NCI-H524 (cell line): ENCODE data around the gene NCL.
A peak's percentile ranks its signal among the peaks of the same experiment; 100 is the strongest.
"Not testable (repeated sequence)": the region's sequence is repeated elsewhere in the genome, so short reads cannot be mapped to it uniquely, and the experiment has no call there.

Source experiments
- DNase-seq, 2 experiments: peaks; one replicate each; lab custom pipeline; 2025; lab: John Stamatoyannopoulos, UW

Gene NCL

GRCh38 chr2:231467613-231468530 is 3.6 kb upstream of the NCL start:
- peak in 1 of 2 experiments; percentile 41 for DNase-seq

- no peak for DNase-seq
Observed at GRCh38 chr2:231467016-231467545, 2.8 kb upstream of the NCL start.

GRCh38 chr2:231464576-231465540 is 574 bp upstream of the NCL start:
- DNase-seq, result peak; percentile 93 to 96

- no peak for DNase-seq
Observed at GRCh38 chr2:231462729-231463465, 1.4 kb downstream of the NCL start.

- DNase-seq, result no peak
Observed at GRCh38 chr2:231461516-231461971, 2.7 kb downstream of the NCL start.

GRCh38 chr2:231460841-231461240 is 3.4 kb downstream of the NCL start:
- not testable (repeated sequence) for DNase-seq

GRCh38 chr2:231460073-231460835 is 4.0 kb downstream of the NCL start:
- no peak for DNase-seq

- DNase-seq, result no peak
Observed at GRCh38 chr2:231458368-231458767, 5.9 kb downstream of the NCL start.

GRCh38 chr2:231457101-231457500 is 7.2 kb downstream of the NCL start:
- DNase-seq, result no peak

- no peak for DNase-seq
Observed at GRCh38 chr2:231456295-231457004, 7.8 kb downstream of the NCL start.

- no peak for DNase-seq
Observed at GRCh38 chr2:231455890-231456289, 8.4 kb downstream of the NCL start.

GRCh38 chr2:231455222-231455621 is 9.1 kb downstream of the NCL start:
- DNase-seq, result no peak

GRCh38 chr2:231454361-231454791 is 9.9 kb downstream of the NCL start:
- DNase-seq, result no peak

- DNase-seq, result peak in 1 of 2 experiments; percentile 58
Observed at GRCh38 chr2:231452799-231453508, 11.3 kb downstream of the NCL start.

- no peak for DNase-seq
Observed at GRCh38 chr2:231450548-231450989, 13.7 kb downstream of the NCL start.

- DNase-seq, result no peak
Observed at GRCh38 chr2:231449503-231450054, 14.7 kb downstream of the NCL start.

GRCh38 chr2:231436957-231437356 is 27.3 kb downstream of the NCL start:
- no peak for DNase-seq

GRCh38 chr2:231433990-231434389 is 30.3 kb downstream of the NCL start:
- no peak for DNase-seq

GRCh38 chr2:231431606-231432005 is 32.7 kb downstream of the NCL start:
- no peak for DNase-seq
